ENCODE results near the gene PRKN.

The PRKN gene

DNA sequence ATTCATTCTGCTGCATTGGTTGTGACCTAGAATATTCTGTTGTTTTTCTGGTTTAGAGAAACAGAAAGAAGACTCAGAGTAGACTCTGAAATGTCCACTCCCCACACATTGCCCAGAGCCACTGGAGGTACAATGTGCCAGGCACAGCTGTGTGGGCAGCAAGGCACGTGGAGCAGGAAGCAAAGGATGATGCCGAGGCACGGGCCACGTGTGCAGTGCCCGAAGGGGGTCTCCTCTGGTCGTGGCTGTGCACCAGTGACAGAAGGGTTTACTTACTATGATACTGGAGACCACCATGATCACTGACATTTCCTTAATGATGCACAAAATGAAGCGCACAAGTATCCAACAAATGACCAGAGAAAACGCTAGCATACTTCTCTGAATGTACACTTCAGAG lies 488.9 kb downstream of the PRKN start:
- no peaks in the 10 kb centered on the region for H3K36me3 ChIP-seq
- no peaks in the 10 kb centered on the region for H3K9me3 ChIP-seq (ENCODE audit: severe bottlenecking)
- DNase-seq, result no peak
- H3K27ac ChIP-seq, result no peak overlapping the region
- no peaks in the 10 kb centered on the region for H3K27me3 ChIP-seq (ENCODE audit: insufficient read depth, low read depth, severe bottlenecking)
- TF ChIP-seq, protein P1, sequence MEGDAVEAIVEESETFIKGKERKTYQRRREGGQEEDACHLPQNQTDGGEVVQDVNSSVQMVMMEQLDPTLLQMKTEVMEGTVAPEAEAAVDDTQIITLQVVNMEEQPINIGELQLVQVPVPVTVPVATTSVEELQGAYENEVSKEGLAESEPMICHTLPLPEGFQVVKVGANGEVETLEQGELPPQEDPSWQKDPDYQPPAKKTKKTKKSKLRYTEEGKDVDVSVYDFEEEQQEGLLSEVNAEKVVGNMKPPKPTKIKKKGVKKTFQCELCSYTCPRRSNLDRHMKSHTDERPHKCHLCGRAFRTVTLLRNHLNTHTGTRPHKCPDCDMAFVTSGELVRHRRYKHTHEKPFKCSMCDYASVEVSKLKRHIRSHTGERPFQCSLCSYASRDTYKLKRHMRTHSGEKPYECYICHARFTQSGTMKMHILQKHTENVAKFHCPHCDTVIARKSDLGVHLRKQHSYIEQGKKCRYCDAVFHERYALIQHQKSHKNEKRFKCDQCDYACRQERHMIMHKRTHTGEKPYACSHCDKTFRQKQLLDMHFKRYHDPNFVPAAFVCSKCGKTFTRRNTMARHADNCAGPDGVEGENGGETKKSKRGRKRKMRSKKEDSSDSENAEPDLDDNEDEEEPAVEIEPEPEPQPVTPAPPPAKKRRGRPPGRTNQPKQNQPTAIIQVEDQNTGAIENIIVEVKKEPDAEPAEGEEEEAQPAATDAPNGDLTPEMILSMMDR (IDR thresholded peaks at IDR 0.05; ENCODE audit: low read depth, low read length), result no peak
- no peak overlapping the region for H3K4me3 ChIP-seq (ENCODE audit: low read depth, low read length)

GRCh38 chr6:162237331-162237730 lies 490.2 kb downstream of the PRKN start:
- H3K9me3 ChIP-seq (ENCODE audit: severe bottlenecking), result no peaks in the 10 kb centered on the region
- no peaks in the 10 kb centered on the region for H3K36me3 ChIP-seq
- TF ChIP-seq, protein P1 (IDR thresholded peaks at IDR 0.05; ENCODE audit: low read depth, low read length), result no peak
- H3K27me3 ChIP-seq (ENCODE audit: insufficient read depth, low read depth, severe bottlenecking), result no peaks in the 10 kb centered on the region
- no peak overlapping the region for H3K27ac ChIP-seq
- no peak overlapping the region for H3K4me3 ChIP-seq (ENCODE audit: low read depth, low read length)
- DNase-seq, result no peak

- no peak for DNase-seq
- Histone ChIP-seq H3K4me3 (ENCODE audit: low read depth, low read length) (no peak overlapping the region), H3K27me3 (ENCODE audit: insufficient read depth, low read depth, severe bottlenecking) (no peaks in the 10 kb centered on the region), H3K27ac (no peak overlapping the region), H3K9me3 (ENCODE audit: severe bottlenecking) (no peaks in the 10 kb centered on the region), H3K36me3 (no peaks in the 10 kb centered on the region)
- TF ChIP-seq, protein P1 (IDR thresholded peaks at IDR 0.05; ENCODE audit: low read depth, low read length), result no peak
These were observed 492.9 kb downstream of the PRKN start for GRCh38 chr6:162234631-162235030.

DNA sequence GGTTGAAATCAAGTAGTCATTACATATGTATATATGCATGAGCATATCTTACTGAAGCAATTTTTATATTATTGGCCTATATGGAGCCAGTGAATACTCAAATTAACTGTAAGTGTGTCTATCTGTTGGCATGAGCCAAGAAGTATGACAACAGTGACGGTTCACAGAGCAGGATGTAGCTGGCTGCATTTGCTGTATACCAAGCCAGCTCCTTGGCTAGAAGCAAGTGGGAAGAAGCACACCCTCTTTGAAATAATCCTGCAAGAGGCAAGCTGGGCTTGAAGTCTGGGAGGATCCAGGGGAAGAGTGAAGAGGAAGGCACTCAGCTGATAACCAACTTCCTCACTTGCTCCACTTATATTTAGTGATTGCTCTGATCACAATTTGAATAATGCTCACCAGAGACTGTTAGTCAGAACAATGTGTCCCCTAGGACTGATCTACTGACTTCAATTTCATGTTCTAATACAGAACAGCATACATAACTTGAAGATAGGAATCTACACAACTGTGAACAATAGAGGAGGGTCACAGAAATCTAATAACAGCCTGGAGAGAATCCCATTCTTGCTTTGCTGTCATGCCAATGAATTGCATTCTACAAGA lies 497.3 kb downstream of the PRKN start:
- DNase-seq, result no peak
- H3K4me3 ChIP-seq (ENCODE audit: low read depth, low read length), result no peak overlapping the region
- H3K27me3 ChIP-seq (ENCODE audit: insufficient read depth, low read depth, severe bottlenecking), result no peaks in the 10 kb centered on the region
- no peaks in the 10 kb centered on the region for H3K36me3 ChIP-seq
- no peaks in the 10 kb centered on the region for H3K9me3 ChIP-seq (ENCODE audit: severe bottlenecking)
- TF ChIP-seq, protein P1 (IDR thresholded peaks at IDR 0.05; ENCODE audit: low read depth, low read length), result no peak
- no peak overlapping the region for H3K27ac ChIP-seq

- Histone ChIP-seq H3K4me3 (ENCODE audit: low read depth, low read length) (no peak overlapping the region), H3K9me3 (ENCODE audit: severe bottlenecking) (no peaks in the 10 kb centered on the region), H3K36me3 (no peaks in the 10 kb centered on the region), H3K27ac (no peak overlapping the region), H3K27me3 (ENCODE audit: insufficient read depth, low read depth, severe bottlenecking) (no peaks in the 10 kb centered on the region)
- DNase-seq, result no peak
- TF ChIP-seq, protein P1 (IDR thresholded peaks at IDR 0.05; ENCODE audit: low read depth, low read length), result no peak
These were observed 498.5 kb downstream of the PRKN start for GRCh38 chr6:162229093-162229492.

DNA sequence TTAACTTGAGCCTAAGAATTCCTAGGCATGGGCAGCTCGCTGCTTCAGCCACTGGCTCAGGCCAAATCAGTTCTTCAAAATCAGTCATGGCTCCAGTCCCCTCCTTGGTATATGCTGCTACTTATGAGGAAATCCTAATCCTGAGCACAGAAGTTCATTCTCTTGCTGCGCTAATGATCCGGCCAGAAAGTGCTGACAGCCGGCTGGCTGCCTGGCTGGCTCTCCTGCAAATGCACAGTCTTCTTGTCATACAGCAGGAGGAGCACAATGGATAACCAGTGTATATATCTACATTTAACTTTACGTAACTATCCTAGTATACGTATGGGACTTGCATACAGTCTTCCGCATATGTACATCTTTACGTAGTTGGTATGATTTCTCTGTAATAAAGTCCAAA lies 500.8 kb downstream of the PRKN start:
- H3K27ac ChIP-seq, result no peak overlapping the region

More for the DNA sequence above, 500.8 kb downstream of the PRKN start:
- Histone ChIP-seq H3K27me3 (ENCODE audit: insufficient read depth, low read depth, severe bottlenecking) (no peaks in the 10 kb centered on the region), H3K4me3 (ENCODE audit: low read depth, low read length) (no peak overlapping the region), H3K36me3 (no peaks in the 10 kb centered on the region), H3K9me3 (ENCODE audit: severe bottlenecking) (no peaks in the 10 kb centered on the region)
- TF ChIP-seq, protein P1 (IDR thresholded peaks at IDR 0.05; ENCODE audit: low read depth, low read length), result no peak
- peak; percentile 36 for DNase-seq
